Ectodermal cell (in vitro differentiated cells): ENCODE data around the gene ECHS1.

Experiments used
- H3K27ac ChIP-seq: 2 replicates; pipeline ENCODE4 v1.7.0; 2013; ENCODE audit warnings: mild to moderate bottlenecking, low read depth, low read length; ENCODE audit not compliant: insufficient read depth, poor library complexity, severe bottlenecking
- H3K27me3 ChIP-seq: 2 replicates; pipeline ENCODE4 v1.7.0; 2013; ENCODE audit warnings: mild to moderate bottlenecking, low read length; ENCODE audit not compliant: insufficient read depth, control insufficient read depth, poor library complexity, severe bottlenecking
- H3K36me3 ChIP-seq: one replicate; pipeline ENCODE4 v1.7.0; 2013; ENCODE audit warnings: low read length; ENCODE audit not compliant: control insufficient read depth, insufficient read depth
- H3K4me1 ChIP-seq: one replicate; pipeline ENCODE4 v1.7.0; 2013; ENCODE audit warnings: low read length; ENCODE audit not compliant: control insufficient read depth, insufficient read depth
- H3K4me3 ChIP-seq: 2 replicates; pipeline ENCODE4 v1.7.0; 2013; ENCODE audit warnings: low read depth, low read length, control low read depth; ENCODE audit not compliant: insufficient read depth
- H3K9me3 ChIP-seq: 2 replicates; pipeline ENCODE4 v1.7.0; 2013; ENCODE audit warnings: mild to moderate bottlenecking, low read length, moderate library complexity; ENCODE audit not compliant: control insufficient read depth
- WGBS, 2 experiments: methylation state at CpG; one replicate each; pipeline ENCODE4 v1.1.7; 2013; ENCODE audit warnings: missing lambda C conversion rate in 2 of 2; 5-methylcytosine and 5-hydroxymethylcytosine counted together

Gene ECHS1

GRCh38 chr10:133341983-133342382, 31.2 kb downstream of the ECHS1 start:
- Histone ChIP-seq H3K9me3 (no peaks in the 10 kb centered on the region), H3K4me1 (no peaks in the 10 kb centered on the region), H3K36me3 (no peaks in the 10 kb centered on the region), H3K27ac (no peak overlapping the region), H3K4me3 (no peak overlapping the region), H3K27me3 (peaks cover 17% of the 10 kb centered on the region)
- WGBS, 2 experiments = 92 to 93% methylated on average over 4 of the region's 4 CpGs

- Histone ChIP-seq H3K27ac (no peak overlapping the region), H3K36me3 (no peaks in the 10 kb centered on the region), H3K27me3 (peaks cover 39% of the 10 kb centered on the region), H3K4me3 (no peak overlapping the region), H3K4me1 (peaks cover 13% of the 10 kb centered on the region), H3K9me3 (no peaks in the 10 kb centered on the region)
- 89 to 91% methylated on average over 13 of the region's 13 CpGs for WGBS, 2 experiments
These were observed 33.3 kb downstream of the ECHS1 start for GRCh38 chr10:133339708-133340380.

GRCh38 chr10:133338080-133339071, 34.8 kb downstream of the ECHS1 start:
- 83 to 88% methylated on average over 10 of the region's 10 CpGs for WGBS, 2 experiments
- Histone ChIP-seq H3K9me3 (no peaks in the 10 kb centered on the region), H3K36me3 (no peaks in the 10 kb centered on the region), H3K27ac (no peak overlapping the region), H3K4me1 (peaks cover 13% of the 10 kb centered on the region), H3K27me3 (peaks cover 53% of the 10 kb centered on the region), H3K4me3 (no peak overlapping the region)

- no peaks in the 10 kb centered on the region for H3K9me3 ChIP-seq
- peaks cover 13% of the 10 kb centered on the region for H3K4me1 ChIP-seq
- 84 to 92% methylated on average over 3 of the region's 3 CpGs for WGBS, 2 experiments
- no peak overlapping the region for H3K27ac ChIP-seq
- no peak overlapping the region for H3K4me3 ChIP-seq
- no peaks in the 10 kb centered on the region for H3K36me3 ChIP-seq
- peaks cover 64% of the 10 kb centered on the region for H3K27me3 ChIP-seq
These were observed 35.8 kb downstream of the ECHS1 start for GRCh38 chr10:133337370-133337725.

GRCh38 chr10:133336577-133337369, 36.4 kb downstream of the ECHS1 start, which contains the start of gene CALY:
Gene CALY, minus strand, starts transcription at chr10:133336896. Its CDS starts 7,907 bp downstream, at chr10:133328989.
- Histone ChIP-seq H3K27ac (no peak within 1 kb of the TSS), H3K4me1 (peaks cover 13% of the 10 kb centered on the region), H3K9me3 (no peaks in the 10 kb centered on the region), H3K36me3 (no peaks in the 10 kb centered on the region), H3K4me3 (peak within 1 kb of the TSS; percentile 36), H3K27me3 (peaks cover 69% of the 10 kb centered on the region)
- WGBS, 2 experiments = 36 to 38% methylated on average over 63 of the region's 63 CpGs

GRCh38 chr10:133336118-133336576, 37.0 kb downstream of the ECHS1 start:
- H3K27ac ChIP-seq = no peak overlapping the region
- WGBS, 2 experiments = 18 to 20% methylated on average over 41 of the region's 41 CpGs
- no peaks in the 10 kb centered on the region for H3K36me3 ChIP-seq
- no peaks in the 10 kb centered on the region for H3K9me3 ChIP-seq
- H3K4me1 ChIP-seq = peaks cover 13% of the 10 kb centered on the region
- H3K27me3 ChIP-seq = peaks cover 76% of the 10 kb centered on the region
- no peak overlapping the region for H3K4me3 ChIP-seq

GRCh38 chr10:133335246-133336117, 37.7 kb downstream of the ECHS1 start:
- H3K4me3 ChIP-seq = peak overlapping the region; percentile 36
- peaks cover 82% of the 10 kb centered on the region for H3K27me3 ChIP-seq
- 11 to 12% methylated on average over 75 of the region's 75 CpGs for WGBS, 2 experiments
- peaks cover 13% of the 10 kb centered on the region for H3K4me1 ChIP-seq
- no peak overlapping the region for H3K27ac ChIP-seq
- no peaks in the 10 kb centered on the region for H3K9me3 ChIP-seq
- no peaks in the 10 kb centered on the region for H3K36me3 ChIP-seq

- Histone ChIP-seq H3K4me1 (peaks cover 13% of the 10 kb centered on the region), H3K36me3 (no peaks in the 10 kb centered on the region), H3K27ac (no peak overlapping the region), H3K4me3 (peak overlapping the region; percentile 36), H3K9me3 (no peaks in the 10 kb centered on the region), H3K27me3 (peaks cover 86% of the 10 kb centered on the region)
- WGBS, 2 experiments = 26 to 27% methylated on average over 51 of the region's 51 CpGs
These were observed 38.5 kb downstream of the ECHS1 start for GRCh38 chr10:133334503-133335245.
